AG04449 (cell line): ENCODE results near the gene ZFYVE19.

Source experiments
- CTCF ChIA-PET: fragments of 350-600 bp; formaldehyde crosslinking; extraction: SDS; loops from one replicate; lab custom pipeline; 2021; ENCODE audit warnings: antibody characterized with exemption; lab: Yijun Ruan, JAX
- POLR2A ChIA-PET: fragments of 400-600, 350-600 bp; formaldehyde crosslinking; extraction: SDS; loops from one replicate; lab custom pipeline; 2020; ENCODE audit warnings: antibody characterized with exemption, inconsistent platforms; lab: Yijun Ruan, JAX
- DNase-seq: peaks from one replicate; pipeline ENCODE4 v3.0.0-alpha.2; 2010; ENCODE audit warnings: low read depth, low spot score
- H3K4me3 ChIP-seq: 2 replicates; pipeline ENCODE4 v1.5.1; 2011; ENCODE audit warnings: low read depth, mild to moderate bottlenecking, control low read depth, low read length
- TF ChIP-seq, protein P1 (sequence below): IDR thresholded peaks from one replicate; pipeline ENCODE4 v1.5.1; 2011; ENCODE audit warnings: mild to moderate bottlenecking, moderate library complexity, low read length, control low read depth, inconsistent platforms; ENCODE audit not compliant: insufficient read depth; ENCODE audit errors: missing control alignments

ZFYVE19 gene

DNA sequence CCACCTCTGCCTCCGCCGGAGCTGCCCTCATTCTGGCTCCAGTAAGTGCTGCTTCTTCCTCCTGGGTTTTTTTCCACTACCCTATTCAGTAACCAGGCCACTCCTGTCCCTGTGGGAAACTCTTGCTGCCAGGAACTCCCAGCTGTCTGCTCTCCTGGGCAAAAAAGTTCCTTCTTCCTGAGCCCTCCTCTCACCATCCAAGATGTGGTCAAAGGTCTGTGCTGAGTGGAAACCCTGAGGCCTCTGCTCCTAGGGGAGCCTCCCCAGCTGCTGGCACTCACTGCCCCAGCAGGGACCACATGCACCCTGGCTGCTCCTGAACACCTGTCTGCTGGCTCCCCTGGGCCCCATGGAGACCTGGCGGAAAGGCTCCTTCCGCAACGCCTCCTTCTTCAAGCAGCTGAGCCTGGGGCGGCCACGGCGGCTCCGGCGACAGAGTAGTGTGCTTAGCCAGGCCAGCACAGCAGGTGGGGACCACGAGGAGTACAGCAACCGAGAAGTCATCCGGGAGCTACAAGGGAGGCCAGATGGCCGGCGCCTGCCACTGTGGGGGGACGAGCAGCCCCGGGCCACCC is 36.7 kb upstream of the ZFYVE19 start:
- ChIA-PET CTCF (interaction anchor here (1.0 to 2.2 kb wide), 3 partner anchors 15 to 89 kb away, joined by 3 to 5 read pairs (median 4); no protein-coding TSS in a partner anchor), POLR2A (interaction anchor here (1.0 kb wide), 1 partner anchor 12 kb away, joined by 4 read pairs; no protein-coding TSS in a partner anchor)
- DNase-seq: no peak

GRCh38 chr15:40771242-40771641 is 35.6 kb upstream of the ZFYVE19 start:
- no peak for DNase-seq
- ChIA-PET POLR2A (no interaction called here), CTCF (interaction anchor here (0.8 to 2.2 kb wide), 5 partner anchors 11 to 121 kb away, joined by 3 to 5 read pairs (median 4); no protein-coding TSS in a partner anchor)
- TF ChIP-seq, protein P1, sequence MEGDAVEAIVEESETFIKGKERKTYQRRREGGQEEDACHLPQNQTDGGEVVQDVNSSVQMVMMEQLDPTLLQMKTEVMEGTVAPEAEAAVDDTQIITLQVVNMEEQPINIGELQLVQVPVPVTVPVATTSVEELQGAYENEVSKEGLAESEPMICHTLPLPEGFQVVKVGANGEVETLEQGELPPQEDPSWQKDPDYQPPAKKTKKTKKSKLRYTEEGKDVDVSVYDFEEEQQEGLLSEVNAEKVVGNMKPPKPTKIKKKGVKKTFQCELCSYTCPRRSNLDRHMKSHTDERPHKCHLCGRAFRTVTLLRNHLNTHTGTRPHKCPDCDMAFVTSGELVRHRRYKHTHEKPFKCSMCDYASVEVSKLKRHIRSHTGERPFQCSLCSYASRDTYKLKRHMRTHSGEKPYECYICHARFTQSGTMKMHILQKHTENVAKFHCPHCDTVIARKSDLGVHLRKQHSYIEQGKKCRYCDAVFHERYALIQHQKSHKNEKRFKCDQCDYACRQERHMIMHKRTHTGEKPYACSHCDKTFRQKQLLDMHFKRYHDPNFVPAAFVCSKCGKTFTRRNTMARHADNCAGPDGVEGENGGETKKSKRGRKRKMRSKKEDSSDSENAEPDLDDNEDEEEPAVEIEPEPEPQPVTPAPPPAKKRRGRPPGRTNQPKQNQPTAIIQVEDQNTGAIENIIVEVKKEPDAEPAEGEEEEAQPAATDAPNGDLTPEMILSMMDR: no peak
- no peak overlapping the region for H3K4me3 ChIP-seq

More for the DNA sequence above, 36.7 kb upstream of the ZFYVE19 start:
- TF ChIP-seq, protein P1: no peak
- no peak overlapping the region for H3K4me3 ChIP-seq

DNA sequence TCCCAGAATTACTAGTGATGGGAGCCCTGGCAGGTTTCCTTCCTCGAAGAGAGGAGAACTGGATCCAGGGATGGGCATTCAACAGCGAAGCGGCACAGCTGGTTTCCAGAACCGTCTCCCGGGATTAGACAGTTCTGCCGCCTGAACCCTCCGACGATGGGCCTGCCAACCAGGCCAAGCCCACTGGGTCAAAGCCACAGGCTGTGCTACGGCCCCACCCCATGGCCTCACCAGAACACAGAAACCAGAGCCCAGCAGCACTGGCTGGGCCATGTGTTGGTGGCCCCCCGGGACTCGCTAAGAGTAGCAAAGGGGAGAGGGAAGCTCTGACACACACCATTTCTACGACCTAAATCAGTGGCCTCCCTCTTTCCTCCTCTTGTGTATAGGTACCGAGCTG is 34.9 kb upstream of the ZFYVE19 start:
- CTCF ChIA-PET: interaction anchor here (0.8 to 2.2 kb wide), 5 partner anchors 11 to 120 kb away, joined by 3 to 5 read pairs (median 4); no protein-coding TSS in a partner anchor
- no peak overlapping the region for H3K4me3 ChIP-seq
- POLR2A ChIA-PET: no interaction called here
- DNase-seq: no peak
- TF ChIP-seq, protein P1: no peak

GRCh38 chr15:40773496-40773895 is 33.4 kb upstream of the ZFYVE19 start:
- ChIA-PET POLR2A (interaction anchor here (0.6 kb wide), 1 partner anchor 186 kb away, joined by 3 read pairs; no protein-coding TSS in a partner anchor), CTCF (interaction anchor here (1.3 to 1.5 kb wide), 2 partner anchors 9 to 119 kb away, joined by 3 to 4 read pairs; no protein-coding TSS in a partner anchor)
- H3K4me3 ChIP-seq: no peak overlapping the region
- no peak for DNase-seq
- TF ChIP-seq, protein P1: no peak

DNA sequence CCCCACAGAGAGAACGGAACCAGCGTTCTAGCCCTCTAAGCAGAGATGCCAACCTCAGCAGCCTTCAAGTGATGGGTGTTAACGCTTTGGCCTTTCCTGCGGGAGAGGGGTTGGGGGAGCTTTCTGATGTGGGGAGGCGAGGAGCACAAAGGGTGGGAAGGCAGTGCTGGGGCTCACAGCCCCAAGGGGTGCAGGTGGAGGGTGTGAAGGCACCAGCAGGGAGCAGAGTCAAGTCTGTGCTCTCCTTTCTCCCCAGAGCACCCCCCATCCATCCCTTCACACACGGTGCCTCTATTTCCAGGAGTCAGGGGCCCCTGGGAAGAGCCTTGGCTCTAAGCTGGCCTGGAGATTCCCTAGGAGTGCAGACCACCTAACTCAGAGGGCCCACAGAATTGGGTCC is 33.0 kb upstream of the ZFYVE19 start:
- H3K4me3 ChIP-seq: no peak overlapping the region
- CTCF ChIA-PET: interaction anchor here (1.0 to 1.5 kb wide), 3 partner anchors 8 to 118 kb away, joined by 3 to 4 read pairs (median 3); no protein-coding TSS in a partner anchor
- TF ChIP-seq, protein P1: no peak
- no peak for DNase-seq
- POLR2A ChIA-PET: interaction anchor here (0.6 kb wide), 1 partner anchor 185 kb away, joined by 3 read pairs; no protein-coding TSS in a partner anchor

GRCh38 chr15:40775007-40775406 is 31.9 kb upstream of the ZFYVE19 start:
- DNase-seq: no peak
- ChIA-PET POLR2A (no interaction called here), CTCF (interaction anchor here (1.0 to 1.5 kb wide), 2 partner anchors 83 to 84 kb away, joined by 3 to 4 read pairs; no protein-coding TSS in a partner anchor)
- H3K4me3 ChIP-seq: no peak overlapping the region
- TF ChIP-seq, protein P1: no peak
